Cardiac septum (tissue), 1 donor: ENCODE data around the gene UBXN10. TPM values are rescaled to one million over a fixed set of nuclear protein-coding genes. Genes with fewer than 3 reads are reported as not detected.
"Not testable (repeated sequence)": the region's sequence is repeated elsewhere in the genome, so short reads cannot be mapped to it uniquely, and the experiment has no call there.

ENCODE experiments used
- DNase-seq: peaks from one replicate; pipeline ENCODE4 v3.0.0-alpha.2; 2020; ENCODE audit warnings: low spot score
- intact Hi-C: fragments of 100-400 bp; cut with DNase I; formaldehyde crosslinking; loops from one replicate; pipeline ENCODE4 v1.14.0; 2022
- total RNA-seq: library from RNA; stranded (reverse); fragmentation: NEBNext Ultra II Directional; extraction: Animal tissue kit (Norgen Biotek cat#: 25700); gene quantifications from one replicate; pipeline ENCODE4 v1.2.1, GENCODE V29; 2021
- donor health status: DM: no; HTN: no; CAD: no.

Gene UBXN10
- total RNA-seq, 1 donor from 2014 or later = 0.30 TPM

DNA sequence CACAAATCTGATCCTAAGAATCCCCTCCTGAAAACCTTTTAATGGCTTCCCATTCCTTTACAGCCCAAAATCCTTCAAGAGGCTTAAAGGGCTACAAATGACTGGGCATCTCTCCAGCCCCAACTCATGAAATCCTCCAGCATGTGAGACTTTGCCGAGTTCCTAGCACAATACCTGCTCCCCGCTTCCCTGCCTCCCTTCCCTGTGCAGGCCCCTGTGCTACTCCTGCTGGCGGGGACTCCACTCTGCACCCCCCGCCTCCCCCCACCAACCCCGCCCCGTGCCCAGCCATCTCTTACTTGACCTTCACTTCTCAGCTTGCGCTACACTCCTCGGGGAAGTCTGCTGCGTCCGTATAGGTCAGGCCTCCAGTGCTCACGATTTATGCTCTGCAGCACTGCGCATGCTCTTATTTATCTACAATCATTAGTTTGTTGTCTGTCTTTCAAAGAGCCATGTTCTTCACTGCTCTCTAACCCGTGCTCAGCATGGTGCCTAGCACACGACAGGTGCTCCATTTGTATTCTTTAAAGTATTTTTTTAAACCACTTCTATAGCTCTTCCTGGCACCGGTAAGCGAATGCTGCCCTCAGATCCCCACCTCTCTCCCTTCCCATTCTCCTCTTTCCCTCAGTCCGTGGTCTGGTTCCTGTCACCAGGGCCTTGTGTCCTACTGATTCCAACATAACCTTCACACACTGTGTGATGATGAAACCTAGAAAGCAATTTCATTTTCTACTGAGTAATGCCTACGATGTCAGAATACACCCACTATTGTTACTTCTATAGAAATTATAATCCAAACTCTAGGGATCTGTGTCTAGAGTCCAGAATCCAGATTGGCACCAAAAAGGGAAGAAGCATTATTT is 37.9 kb downstream of the UBXN10 start:
- intact Hi-C loops = no loop called here

DNA sequence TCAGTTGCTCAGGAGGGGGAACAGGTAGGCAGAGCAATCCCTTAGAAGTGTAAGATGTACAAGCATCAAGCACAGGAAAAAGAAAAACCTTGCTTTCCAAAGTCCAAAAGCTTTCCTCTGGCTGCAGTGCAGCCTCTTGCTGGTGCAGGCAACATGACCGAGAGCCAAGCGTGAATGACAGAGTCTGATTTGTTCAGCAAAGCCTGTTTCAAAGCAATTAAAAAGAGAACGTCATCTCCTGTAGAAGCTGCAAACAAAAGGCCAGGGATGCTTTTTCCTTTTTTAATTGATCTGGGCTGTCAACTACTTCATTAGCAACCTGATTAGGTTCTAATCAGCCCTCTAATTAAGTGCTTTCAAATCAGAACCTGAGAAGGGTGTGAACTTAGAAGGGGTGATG is 38.6 kb downstream of the UBXN10 start:
- intact Hi-C loops = no loop called here
- no peak for DNase-seq

More for the DNA sequence above, 37.9 kb downstream of the UBXN10 start:
- no peak for DNase-seq

GRCh38 chr1:20227704-20228103 is 41.8 kb downstream of the UBXN10 start:
- intact Hi-C loops = loop anchor here (5.0 kb wide), 1 partner anchor 205 kb away; no protein-coding TSS in a partner anchor
- no peak for DNase-seq

GRCh38 chr1:20228314-20228825 is 42.5 kb downstream of the UBXN10 start:
- DNase-seq = no peak
- intact Hi-C loops = loop anchor here (5.0 kb wide), 1 partner anchor 204 kb away; no protein-coding TSS in a partner anchor

GRCh38 chr1:20229171-20229570 is 43.3 kb downstream of the UBXN10 start:
- intact Hi-C loops = loop anchor here (5.0 kb wide), 1 partner anchor 203 kb away; no protein-coding TSS in a partner anchor
- DNase-seq = no peak

GRCh38 chr1:20232564-20232963 is 46.7 kb downstream of the UBXN10 start:
- intact Hi-C loops, DNase-seq: not testable (repeated sequence)

DNA sequence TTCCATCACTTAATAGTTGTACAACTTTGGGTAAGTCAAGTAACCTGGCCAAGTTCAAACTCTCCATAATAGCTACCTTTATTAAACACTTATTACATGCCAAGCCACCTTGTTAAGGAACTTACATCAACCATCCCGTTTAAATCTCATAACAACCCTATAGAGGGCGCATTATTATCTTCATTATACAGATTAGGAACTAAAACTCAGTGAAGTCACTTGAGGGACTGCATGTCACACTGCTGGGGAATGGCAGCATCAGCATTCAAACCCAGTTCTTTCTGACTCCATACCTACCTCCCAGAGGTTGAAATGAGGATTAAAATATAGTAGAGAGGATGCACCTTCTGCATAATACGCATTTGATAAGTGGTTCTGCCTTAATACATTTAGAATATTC is 47.5 kb downstream of the UBXN10 start:
- intact Hi-C loops = no loop called here
- no peak for DNase-seq

- no peak for DNase-seq
- intact Hi-C loops = no loop called here
Observed at GRCh38 chr1:20233866-20234265, 48.0 kb downstream of the UBXN10 start.

GRCh38 chr1:20234788-20235535 is 49.1 kb downstream of the UBXN10 start:
- no peak for DNase-seq
- intact Hi-C loops = no loop called here

- intact Hi-C loops = no loop called here
- DNase-seq = no peak
Observed at GRCh38 chr1:20237646-20238045, 51.8 kb downstream of the UBXN10 start.

DNA sequence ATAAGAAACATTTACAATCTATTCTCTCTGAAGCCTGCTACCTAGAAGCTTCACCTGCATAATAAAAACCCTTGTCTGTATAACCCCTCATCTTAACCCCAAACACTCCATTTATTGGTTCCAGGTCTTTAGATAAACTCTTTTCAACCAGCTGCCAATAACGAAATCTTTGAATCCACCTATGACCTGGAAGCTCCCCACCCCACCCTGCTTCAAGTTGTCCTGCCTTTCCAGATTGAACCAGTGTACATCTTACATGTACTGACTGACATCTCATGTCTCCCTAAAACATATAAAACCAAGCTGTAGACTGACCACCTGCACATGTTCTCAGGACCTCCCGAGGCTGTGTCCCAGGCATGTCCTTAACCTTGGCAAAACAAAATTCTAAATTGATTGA is 54.1 kb downstream of the UBXN10 start:
- no peak for DNase-seq
- intact Hi-C loops = no loop called here

DNA sequence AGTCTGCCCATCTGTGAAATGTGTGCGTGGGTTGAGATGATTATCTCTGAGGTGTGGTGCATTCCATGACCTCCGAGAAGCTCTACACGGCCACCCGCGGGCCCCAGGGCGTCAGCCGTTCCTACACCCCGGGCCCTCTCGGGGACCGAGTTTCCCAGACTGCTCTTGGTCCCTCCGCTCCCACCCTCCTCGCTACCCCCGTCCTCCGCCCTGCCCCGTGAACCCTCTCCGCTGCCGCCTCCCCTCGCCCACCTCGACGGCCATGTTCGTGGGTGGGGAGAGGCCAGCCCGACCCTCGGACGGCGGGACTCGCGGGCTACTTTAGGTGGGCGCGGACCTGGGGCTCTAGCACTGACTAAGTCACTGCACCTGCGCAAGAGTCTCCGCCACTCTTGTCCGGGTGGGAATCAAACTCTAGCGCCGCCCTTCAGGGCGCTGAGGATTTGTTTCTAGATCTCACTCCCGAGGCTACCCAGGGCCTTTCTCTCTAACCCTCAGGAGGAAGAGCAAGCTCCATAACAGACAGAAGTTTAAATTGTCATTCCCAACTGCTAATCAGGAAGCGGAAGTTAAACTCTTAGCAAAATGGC is 57.1 kb downstream of the UBXN10 start:
- DNase-seq = no peak
- intact Hi-C loops = no loop called here

Other genes with a start within 250 kb of the UBXN10 start
- gene PLA2G2A, start 206.5 kb upstream of the UBXN10 start, total RNA-seq = 59.6 TPM
- 36.4 TPM for gene PLA2G5, start 115.9 kb upstream of the UBXN10 start, total RNA-seq
- not detected for gene PLA2G2D, start 66.6 kb upstream of the UBXN10 start, total RNA-seq
- not detected for gene PLA2G2F, start 46.8 kb upstream of the UBXN10 start, total RNA-seq
- not detected for gene PLA2G2C, start 422 bp downstream of the UBXN10 start, total RNA-seq
- gene VWA5B1, start 104.8 kb downstream of the UBXN10 start, total RNA-seq = not detected